GM18498 (cell line): ENCODE results near the gene CYB5D1.

Experiments used
- ATAC-seq: cut with Tn5 transposase; IDR thresholded peaks from one replicate; pipeline ENCODE4 v1.9.1; 2021; ENCODE audit warnings: mild to moderate bottlenecking, moderate library complexity; ENCODE audit not compliant: unreplicated experiment

CYB5D1 gene

GRCh38 chr17:7843536-7844291 lies 14.1 kb upstream of the CYB5D1 start:
- peak; percentile 28 for ATAC-seq

- ATAC-seq, result peak; percentile 52
These were observed 13.3 kb upstream of the CYB5D1 start for GRCh38 chr17:7844292-7845154.

- ATAC-seq, result no peak
These were observed 12.3 kb upstream of the CYB5D1 start for GRCh38 chr17:7845359-7846062.

GRCh38 chr17:7846063-7846735 lies 11.6 kb upstream of the CYB5D1 start:
- no peak for ATAC-seq

- no peak for ATAC-seq
These were observed 10.8 kb upstream of the CYB5D1 start for GRCh38 chr17:7846765-7847661.

DNA sequence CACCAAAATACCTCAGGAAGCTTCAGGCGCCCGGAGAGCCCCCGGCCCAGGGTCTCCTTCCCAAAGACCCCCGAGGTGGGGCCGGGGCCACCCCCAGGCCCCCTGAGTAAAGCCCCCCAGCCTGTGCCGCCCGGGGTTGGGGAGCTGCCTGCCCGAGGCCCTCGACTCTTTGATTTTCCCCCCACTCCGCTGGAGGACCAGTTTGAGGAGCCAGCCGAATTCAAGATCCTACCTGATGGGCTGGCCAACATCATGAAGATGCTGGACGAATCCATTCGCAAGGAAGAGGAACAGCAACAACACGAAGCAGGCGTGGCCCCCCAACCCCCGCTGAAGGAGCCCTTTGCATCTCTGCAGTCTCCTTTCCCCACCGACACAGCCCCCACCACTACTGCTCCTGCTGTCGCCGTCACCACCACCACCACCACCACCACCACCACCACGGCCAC lies 9.6 kb upstream of the CYB5D1 start:
- no peak for ATAC-seq

DNA sequence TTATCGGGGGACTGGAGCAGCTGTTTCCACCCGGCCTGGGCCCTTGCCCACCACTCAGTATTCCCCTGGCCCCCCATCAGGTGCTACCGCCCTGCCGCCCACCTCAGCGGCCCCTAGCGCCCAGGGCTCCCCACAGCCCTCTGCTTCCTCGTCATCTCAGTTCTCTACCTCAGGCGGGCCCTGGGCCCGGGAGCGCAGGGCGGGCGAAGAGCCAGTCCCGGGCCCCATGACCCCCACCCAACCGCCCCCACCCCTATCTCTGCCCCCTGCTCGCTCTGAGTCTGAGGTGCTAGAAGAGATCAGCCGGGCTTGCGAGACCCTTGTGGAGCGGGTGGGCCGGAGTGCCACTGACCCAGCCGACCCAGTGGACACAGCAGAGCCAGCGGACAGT lies 9.1 kb upstream of the CYB5D1 start:
- no peak for ATAC-seq

GRCh38 chr17:7849130-7849750 lies 8.6 kb upstream of the CYB5D1 start:
- ATAC-seq, result no peak

DNA sequence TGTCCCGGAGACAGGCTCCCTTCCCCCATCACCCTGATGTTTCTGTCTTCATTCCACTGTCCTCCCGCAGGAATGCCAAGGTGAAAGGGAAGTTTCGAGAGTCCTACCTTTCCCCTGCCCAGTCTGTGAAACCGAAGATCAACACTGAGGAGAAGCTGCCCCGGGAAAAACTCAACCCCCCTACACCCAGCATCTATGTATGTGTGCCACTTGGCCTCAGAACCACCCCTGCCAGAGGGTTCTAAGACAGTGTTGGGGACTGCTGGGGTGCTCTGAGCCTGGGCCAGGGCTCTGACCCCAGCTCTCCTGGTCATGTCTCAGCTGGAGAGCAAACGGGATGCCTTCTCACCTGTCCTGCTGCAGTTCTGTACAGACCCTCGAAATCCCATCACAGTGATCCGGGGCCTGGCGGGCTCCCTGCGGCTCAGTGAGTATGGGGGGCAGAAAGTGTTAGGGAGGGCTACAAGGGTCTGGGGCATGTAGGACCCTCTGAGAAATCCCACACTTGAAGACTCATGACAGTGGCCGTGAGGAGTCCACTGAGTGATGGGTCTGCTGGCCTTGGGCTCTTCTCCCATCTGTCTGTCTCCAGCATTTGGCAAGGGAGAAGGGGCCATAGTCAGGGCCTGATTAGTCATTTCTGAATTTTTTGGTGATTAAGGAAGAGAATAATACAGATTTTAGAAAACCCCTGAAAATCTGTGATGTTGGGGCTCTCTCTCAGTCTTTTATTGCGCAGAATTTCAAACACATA lies 7.9 kb upstream of the CYB5D1 start:
- no peak for ATAC-seq

GRCh38 chr17:7850701-7851437 lies 6.9 kb upstream of the CYB5D1 start:
- peak; percentile 2 for ATAC-seq

- peak; percentile 74 for ATAC-seq
These were observed 6.2 kb upstream of the CYB5D1 start for GRCh38 chr17:7851438-7852261.

- no peak for ATAC-seq
These were observed 5.5 kb upstream of the CYB5D1 start for GRCh38 chr17:7852262-7852670.

DNA sequence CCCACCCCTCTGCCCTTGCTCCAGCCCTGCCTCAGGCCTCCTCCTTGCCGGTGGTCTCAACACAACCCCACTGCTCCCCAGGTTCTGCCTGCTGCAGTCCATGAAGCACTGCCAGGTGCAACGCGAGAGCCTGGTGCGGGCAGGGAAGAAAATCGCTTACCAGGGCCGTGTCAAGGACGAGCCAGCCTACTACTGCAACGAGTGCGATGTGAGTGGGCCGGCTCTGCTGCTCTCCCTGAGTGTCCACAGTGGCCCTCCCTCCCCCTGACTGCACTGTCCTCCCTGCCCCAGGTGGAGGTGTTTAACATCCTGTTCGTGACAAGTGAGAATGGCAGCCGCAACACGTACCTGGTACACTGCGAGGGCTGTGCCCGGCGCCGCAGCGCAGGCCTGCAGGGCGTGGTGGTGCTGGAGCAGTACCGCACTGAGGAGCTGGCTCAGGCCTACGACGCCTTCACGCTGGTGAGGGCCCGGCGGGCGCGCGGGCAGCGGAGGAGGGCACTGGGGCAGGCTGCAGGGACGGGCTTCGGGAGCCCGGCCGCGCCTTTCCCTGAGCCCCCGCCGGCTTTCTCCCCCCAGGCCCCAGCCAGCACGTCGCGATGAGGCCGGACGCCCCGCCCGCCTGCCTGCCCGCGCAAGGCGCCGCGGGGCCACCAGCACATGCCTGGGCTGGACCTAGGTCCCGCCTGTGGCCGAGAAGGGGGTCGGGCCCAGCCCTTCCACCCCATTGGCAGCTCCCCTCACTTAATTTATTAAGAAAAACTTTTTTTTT lies 4.7 kb upstream of the CYB5D1 start:
- ATAC-seq, result no peak

DNA sequence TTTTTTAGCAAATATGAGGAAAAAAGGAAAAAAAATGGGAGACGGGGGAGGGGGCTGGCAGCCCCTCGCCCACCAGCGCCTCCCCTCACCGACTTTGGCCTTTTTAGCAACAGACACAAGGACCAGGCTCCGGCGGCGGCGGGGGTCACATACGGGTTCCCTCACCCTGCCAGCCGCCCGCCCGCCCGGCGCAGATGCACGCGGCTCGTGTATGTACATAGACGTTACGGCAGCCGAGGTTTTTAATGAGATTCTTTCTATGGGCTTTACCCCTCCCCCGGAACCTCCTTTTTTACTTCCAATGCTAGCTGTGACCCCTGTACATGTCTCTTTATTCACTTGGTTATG lies 4.1 kb upstream of the CYB5D1 start:
- no peak for ATAC-seq

- no peak for ATAC-seq
These were observed 3.6 kb upstream of the CYB5D1 start for GRCh38 chr17:7854078-7854777.
